OCI-LY7 (cell line): ENCODE measurements around the gene IQCE. TPM values are rescaled to one million over a fixed set of nuclear protein-coding genes. Genes with fewer than 3 reads are reported as not detected.

Experiments
- BruUV-seq: library from RNA; stranded (reverse); fragments of 400-500 nt; replicated peaks from 2 replicates; lab custom pipeline; 2021; lab: Mats Ljungman, UMichigan
- CTCF ChIA-PET: fragments of 300-600 bp; sonication (Branson Sonifier 250); formaldehyde crosslinking; loops from one replicate; lab custom pipeline; 2022; ENCODE audit warnings: antibody characterized with exemption; ENCODE audit not compliant: unreplicated experiment; lab: Charles Lee
- POLR2A ChIA-PET: fragments of 300-600 bp; sonication (Branson Sonifier 250); formaldehyde crosslinking; loops from one replicate; lab custom pipeline; 2022; ENCODE audit warnings: antibody characterized with exemption; lab: Charles Lee
- DNase-seq: peaks from one replicate; pipeline ENCODE4 v3.0.0-alpha.2; 2015; ENCODE audit warnings: low spot score
- H2AFZ ChIP-seq: fragments of 200-600 bp; sonication (generic), shearing (Covaris generic); 2 replicates; pipeline ENCODE4 v1.6.1; 2014; ENCODE audit warnings: mild to moderate bottlenecking, antibody characterized with exemption, low read length, moderate library complexity
- H3K27ac ChIP-seq: fragments of 200-600 bp; sonication (generic); 2 replicates; pipeline ENCODE4 v1.5.1; 2014; ENCODE audit warnings: mixed run types, low read depth, mild to moderate bottlenecking, moderate library complexity, low read length, inconsistent platforms; ENCODE audit not compliant: poor library complexity, severe bottlenecking
- H3K36me3 ChIP-seq: fragments of 200-600 bp; sonication (generic); 2 replicates; pipeline ENCODE4 v1.6.1; 2014; ENCODE audit warnings: mild to moderate bottlenecking, antibody characterized with exemption, low read length, moderate library complexity, mixed read lengths; ENCODE audit not compliant: insufficient read depth
- H3K4me1 ChIP-seq: fragments of 200-600 bp; sonication (generic); 2 replicates; pipeline ENCODE4 v1.5.1; 2014; ENCODE audit warnings: mild to moderate bottlenecking, low read length; ENCODE audit not compliant: insufficient read depth, poor library complexity, severe bottlenecking
- H3K4me2 ChIP-seq: fragments of 200-600 bp; sonication (generic); 2 replicates; pipeline ENCODE4 v1.6.1; 2014; ENCODE audit warnings: mild to moderate bottlenecking, low read length
- H3K4me3 ChIP-seq: fragments of 200-600 bp; sonication (generic); 2 replicates; pipeline ENCODE4 v1.5.1; 2014; ENCODE audit warnings: mild to moderate bottlenecking, low read depth, low read length; ENCODE audit not compliant: poor library complexity, severe bottlenecking
- H3K79me2 ChIP-seq: fragments of 200-600 bp; sonication (generic); 2 replicates; pipeline ENCODE4 v1.6.1; 2016; ENCODE audit warnings: low read depth, mild to moderate bottlenecking, low read length, moderate library complexity, mixed read lengths; ENCODE audit not compliant: insufficient read depth
- H3K9me2 ChIP-seq: fragments of 200-600 bp; sonication (generic); 2 replicates; pipeline ENCODE4 v1.6.1; 2016; ENCODE audit warnings: mild to moderate bottlenecking, low read length, mixed read lengths; ENCODE audit not compliant: insufficient read depth
- H3K9me3 ChIP-seq: fragments of 200-600 bp; sonication (generic); 2 replicates; pipeline ENCODE4 v1.6.1; 2014; ENCODE audit warnings: mild to moderate bottlenecking, mixed run types, low read length, mixed read lengths
- H4K20me1 ChIP-seq: fragments of 200-600 bp; sonication (generic); 2 replicates; pipeline ENCODE4 v1.6.1; 2014; ENCODE audit warnings: mild to moderate bottlenecking, antibody characterized with exemption, low read length, moderate library complexity, mixed read lengths; ENCODE audit not compliant: insufficient read depth
- EZH2phosphoT487 ChIP-seq: fragments of 200-600 bp; sonication (generic); IDR thresholded peaks from 2 replicates; pipeline ENCODE4 v1.6.1; 2018; ENCODE audit warnings: low read depth, borderline replicate concordance, mild to moderate bottlenecking, mixed run types, antibody characterized with exemption, low read length, moderate library complexity, mixed read lengths
- intact Hi-C: fragments of 100-400 bp; cut with micrococcal nuclease; formaldehyde crosslinking; loops from one replicate; pipeline ENCODE4 v1.10.0; 2022; ENCODE audit not compliant: unreplicated experiment
- total RNA-seq, 2 experiments: library from RNA; depleted of rRNA in 1 of 2; stranded (reverse); fragments of >200 nt in 1 of 2; shearing (Covaris generic) in 1 of 2; gene quantifications; 2 replicates each; pipeline ENCODE4 v1.2.3, GENCODE V29; 2014 to 2022
- TF ChIP-seq, protein P1 (sequence below): fragments of 200-600 bp; sonication (generic); conservative IDR thresholded peaks from 2 replicates; pipeline ENCODE4 v1.5.1; 2014; ENCODE audit warnings: mild to moderate bottlenecking, antibody characterized with exemption, low read length, moderate library complexity, mixed read lengths

IQCE gene
- total RNA-seq, 2 experiments from 2014 or later: 6.2 to 6.6 TPM

GRCh38 chr7:2515424-2516193 is 43.2 kb upstream of the IQCE start:
- TF ChIP-seq, protein P1, sequence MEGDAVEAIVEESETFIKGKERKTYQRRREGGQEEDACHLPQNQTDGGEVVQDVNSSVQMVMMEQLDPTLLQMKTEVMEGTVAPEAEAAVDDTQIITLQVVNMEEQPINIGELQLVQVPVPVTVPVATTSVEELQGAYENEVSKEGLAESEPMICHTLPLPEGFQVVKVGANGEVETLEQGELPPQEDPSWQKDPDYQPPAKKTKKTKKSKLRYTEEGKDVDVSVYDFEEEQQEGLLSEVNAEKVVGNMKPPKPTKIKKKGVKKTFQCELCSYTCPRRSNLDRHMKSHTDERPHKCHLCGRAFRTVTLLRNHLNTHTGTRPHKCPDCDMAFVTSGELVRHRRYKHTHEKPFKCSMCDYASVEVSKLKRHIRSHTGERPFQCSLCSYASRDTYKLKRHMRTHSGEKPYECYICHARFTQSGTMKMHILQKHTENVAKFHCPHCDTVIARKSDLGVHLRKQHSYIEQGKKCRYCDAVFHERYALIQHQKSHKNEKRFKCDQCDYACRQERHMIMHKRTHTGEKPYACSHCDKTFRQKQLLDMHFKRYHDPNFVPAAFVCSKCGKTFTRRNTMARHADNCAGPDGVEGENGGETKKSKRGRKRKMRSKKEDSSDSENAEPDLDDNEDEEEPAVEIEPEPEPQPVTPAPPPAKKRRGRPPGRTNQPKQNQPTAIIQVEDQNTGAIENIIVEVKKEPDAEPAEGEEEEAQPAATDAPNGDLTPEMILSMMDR: no peak
- TF ChIP-seq EZH2phosphoT487: no peak
- Histone ChIP-seq H4K20me1 (no peaks in the 10 kb centered on the region), H3K4me3 (no peak overlapping the region), H3K79me2 (no peaks in the 10 kb centered on the region), H3K9me3 (no peaks in the 10 kb centered on the region), H3K36me3 (no peaks in the 10 kb centered on the region), H3K4me2 (no peak overlapping the region), H3K4me1 (peaks cover 47% of the 10 kb centered on the region), H3K27ac (no peak overlapping the region), H3K9me2 (no peaks in the 10 kb centered on the region), H2AFZ (no peak overlapping the region)
- ChIA-PET POLR2A (no interaction called here), CTCF (no interaction called here)
- DNase-seq: no peak
- intact Hi-C loops: no loop called here
- no TSS peak for BruUV-seq

- no peaks in the 10 kb centered on the region for H3K36me3 ChIP-seq
- peaks cover 41% of the 10 kb centered on the region for H3K4me1 ChIP-seq
- no peak overlapping the region for H3K4me3 ChIP-seq
- ChIA-PET POLR2A (interaction anchor here (0.6 kb wide), 1 partner anchor 224 kb away, joined by 4 read pairs; no protein-coding TSS in a partner anchor), CTCF (no interaction called here)
- H4K20me1 ChIP-seq: no peaks in the 10 kb centered on the region
- H3K27ac ChIP-seq: no peak overlapping the region
- H3K9me2 ChIP-seq: no peaks in the 10 kb centered on the region
- no peaks in the 10 kb centered on the region for H3K79me2 ChIP-seq
- H2AFZ ChIP-seq: no peak overlapping the region
- intact Hi-C loops: no loop called here
- DNase-seq: no peak
- no peaks in the 10 kb centered on the region for H3K9me3 ChIP-seq
- BruUV-seq: no TSS peak
- TF ChIP-seq, protein P1: no peak
- no peak for TF ChIP-seq EZH2phosphoT487
- H3K4me2 ChIP-seq: no peak overlapping the region
These were observed 42.6 kb upstream of the IQCE start for GRCh38 chr7:2516194-2516555.

- intact Hi-C loops: no loop called here
- no peak overlapping the region for H2AFZ ChIP-seq
- H3K4me1 ChIP-seq: peaks cover 34% of the 10 kb centered on the region
- H3K4me2 ChIP-seq: no peak overlapping the region
- no peaks in the 10 kb centered on the region for H3K36me3 ChIP-seq
- TF ChIP-seq EZH2phosphoT487: no peak
- TF ChIP-seq, protein P1: no peak
- no peak for DNase-seq
- no peak overlapping the region for H3K4me3 ChIP-seq
- BruUV-seq: no TSS peak
- H4K20me1 ChIP-seq: no peaks in the 10 kb centered on the region
- no peaks in the 10 kb centered on the region for H3K9me3 ChIP-seq
- H3K9me2 ChIP-seq: no peaks in the 10 kb centered on the region
- ChIA-PET CTCF (no interaction called here), POLR2A (interaction anchor here (0.6 kb wide), 1 partner anchor 223 kb away, joined by 4 read pairs; no protein-coding TSS in a partner anchor)
- no peaks in the 10 kb centered on the region for H3K79me2 ChIP-seq
- H3K27ac ChIP-seq: no peak overlapping the region
These were observed 41.8 kb upstream of the IQCE start for GRCh38 chr7:2517026-2517425.
